Nephron progenitor cell (in vitro differentiated cells): ENCODE results near the gene LRP1B.

Source experiments
- DNase-seq: peaks from one replicate; pipeline ENCODE4 v3.0.0; 2021
- H3K27ac Mint-ChIP-seq: 2 replicates; pipeline ENCODE4 v1.8.0; 2021; ENCODE audit warnings: mild to moderate bottlenecking, moderate library complexity, mixed read lengths
- H3K27me3 Mint-ChIP-seq: 2 replicates; pipeline ENCODE4 v1.8.0; 2021; ENCODE audit warnings: mild to moderate bottlenecking, low read depth, mixed read lengths; ENCODE audit not compliant: poor library complexity
- H3K36me3 Mint-ChIP-seq: 2 replicates; pipeline ENCODE4 v1.8.0; 2021; ENCODE audit warnings: low read depth, mixed read lengths
- H3K4me1 Mint-ChIP-seq: 2 replicates; pipeline ENCODE4 v1.8.0; 2021; ENCODE audit warnings: mixed read lengths
- H3K4me3 Mint-ChIP-seq: 2 replicates; pipeline ENCODE4 v1.8.0; 2021; ENCODE audit warnings: mild to moderate bottlenecking, moderate library complexity, mixed read lengths
- H3K9me3 Mint-ChIP-seq: 2 replicates; pipeline ENCODE4 v1.8.0; 2021; ENCODE audit warnings: mild to moderate bottlenecking, moderate library complexity, mixed read lengths
- TF ChIP-seq, protein P1 (sequence below): fragments of 200-600 bp; sonication (generic); IDR thresholded peaks from 2 replicates; pipeline ENCODE4 v1.5.0; 2021; ENCODE audit warnings: antibody characterized with exemption

Gene LRP1B

DNA sequence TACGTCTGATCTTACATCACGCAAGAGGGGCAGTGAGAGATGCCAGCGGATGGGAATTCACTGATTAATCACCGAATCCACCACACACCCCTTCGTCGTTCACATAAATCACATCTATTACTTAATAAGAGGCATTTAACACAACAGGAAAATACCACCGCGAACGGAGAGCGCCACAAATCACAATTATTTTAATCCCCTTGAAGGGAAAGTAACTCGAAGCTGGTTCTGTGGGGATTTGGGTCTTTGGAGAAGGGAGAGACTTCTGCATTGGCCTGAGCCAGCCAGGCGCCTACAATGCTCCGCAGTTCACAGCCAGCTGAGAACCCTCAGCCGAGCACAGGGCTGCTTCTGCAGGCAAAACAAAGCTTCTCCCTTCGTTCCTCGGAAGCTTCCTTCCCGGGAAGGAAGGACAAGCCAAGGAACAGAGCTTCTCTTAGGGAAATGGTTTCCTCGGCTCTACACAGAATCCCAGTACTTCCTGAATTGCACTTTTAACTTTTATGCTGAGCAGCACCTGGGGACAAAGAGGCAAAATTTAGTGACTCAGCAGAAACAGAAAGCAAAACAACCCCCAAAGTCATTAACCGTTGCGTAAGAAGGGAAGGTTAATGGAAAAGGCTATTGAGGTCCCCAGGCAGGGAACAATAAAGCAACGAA lies at the start of gene LRP1B:
LRP1B (minus strand) TSS at position 7 of the 660 bp plus-strand sequence. CDS start 287 bp downstream, outside the sequence.
- peak; percentile 32 for DNase-seq
- TF ChIP-seq, protein P1, sequence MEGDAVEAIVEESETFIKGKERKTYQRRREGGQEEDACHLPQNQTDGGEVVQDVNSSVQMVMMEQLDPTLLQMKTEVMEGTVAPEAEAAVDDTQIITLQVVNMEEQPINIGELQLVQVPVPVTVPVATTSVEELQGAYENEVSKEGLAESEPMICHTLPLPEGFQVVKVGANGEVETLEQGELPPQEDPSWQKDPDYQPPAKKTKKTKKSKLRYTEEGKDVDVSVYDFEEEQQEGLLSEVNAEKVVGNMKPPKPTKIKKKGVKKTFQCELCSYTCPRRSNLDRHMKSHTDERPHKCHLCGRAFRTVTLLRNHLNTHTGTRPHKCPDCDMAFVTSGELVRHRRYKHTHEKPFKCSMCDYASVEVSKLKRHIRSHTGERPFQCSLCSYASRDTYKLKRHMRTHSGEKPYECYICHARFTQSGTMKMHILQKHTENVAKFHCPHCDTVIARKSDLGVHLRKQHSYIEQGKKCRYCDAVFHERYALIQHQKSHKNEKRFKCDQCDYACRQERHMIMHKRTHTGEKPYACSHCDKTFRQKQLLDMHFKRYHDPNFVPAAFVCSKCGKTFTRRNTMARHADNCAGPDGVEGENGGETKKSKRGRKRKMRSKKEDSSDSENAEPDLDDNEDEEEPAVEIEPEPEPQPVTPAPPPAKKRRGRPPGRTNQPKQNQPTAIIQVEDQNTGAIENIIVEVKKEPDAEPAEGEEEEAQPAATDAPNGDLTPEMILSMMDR: no peak
- Mint-ChIP-seq H3K27me3 (peaks cover 42% of the 10 kb centered on the region), H3K9me3 (no peaks in the 10 kb centered on the region), H3K27ac (peak within 1 kb of the TSS; percentile 47), H3K4me3 (peak within 1 kb of the TSS; percentile 94), H3K36me3 (no peaks in the 10 kb centered on the region), H3K4me1 (peaks cover 23% of the 10 kb centered on the region)

DNA sequence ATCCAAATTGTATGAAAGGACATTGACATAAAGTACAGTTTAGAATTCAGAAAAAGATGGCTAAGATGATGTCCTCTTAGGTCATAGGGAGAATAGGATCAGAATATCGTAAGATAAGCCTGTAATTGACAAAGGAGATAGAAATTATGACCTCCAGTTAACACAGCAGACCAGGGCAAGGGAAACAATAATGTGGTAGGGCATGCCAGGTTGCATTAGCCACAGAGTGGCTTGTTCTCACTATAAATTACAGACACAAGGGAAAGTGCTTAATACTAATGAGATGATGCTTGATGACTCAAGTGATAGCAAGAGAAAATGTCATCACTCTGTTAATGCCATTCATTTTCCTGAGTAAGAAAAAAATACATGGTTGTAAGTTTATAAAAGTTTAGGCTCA lies 48.9 kb upstream of the LRP1B start:
- H3K27ac Mint-ChIP-seq: no peak overlapping the region
- no peak for DNase-seq
- H3K27me3 Mint-ChIP-seq: no peaks in the 10 kb centered on the region
- no peaks in the 10 kb centered on the region for H3K4me1 Mint-ChIP-seq
- TF ChIP-seq, protein P1: no peak
- no peak overlapping the region for H3K4me3 Mint-ChIP-seq
- no peaks in the 10 kb centered on the region for H3K9me3 Mint-ChIP-seq
- H3K36me3 Mint-ChIP-seq: no peaks in the 10 kb centered on the region

DNA sequence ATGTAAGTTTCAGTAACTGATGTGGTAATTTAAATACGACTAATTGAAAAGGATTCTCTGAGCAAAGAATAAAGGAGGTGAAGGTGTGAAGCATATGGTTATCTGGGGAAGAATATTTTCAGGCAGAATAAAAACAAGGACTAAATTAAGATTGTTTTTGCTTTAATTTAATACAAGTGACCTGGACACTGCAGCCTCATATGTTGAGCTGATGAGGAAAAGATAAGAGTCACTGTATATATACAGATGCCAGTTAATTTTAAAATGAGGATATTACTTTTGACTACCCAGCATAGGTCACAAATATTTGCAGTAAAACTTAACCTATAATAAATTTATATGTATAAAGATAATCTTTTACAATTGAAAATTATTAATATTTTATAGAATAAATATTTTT lies 47.8 kb upstream of the LRP1B start:
- H3K9me3 Mint-ChIP-seq: no peaks in the 10 kb centered on the region
- no peaks in the 10 kb centered on the region for H3K36me3 Mint-ChIP-seq
- no peak overlapping the region for H3K4me3 Mint-ChIP-seq
- DNase-seq: no peak
- TF ChIP-seq, protein P1: no peak
- H3K4me1 Mint-ChIP-seq: no peaks in the 10 kb centered on the region
- no peaks in the 10 kb centered on the region for H3K27me3 Mint-ChIP-seq
- no peak overlapping the region for H3K27ac Mint-ChIP-seq

DNA sequence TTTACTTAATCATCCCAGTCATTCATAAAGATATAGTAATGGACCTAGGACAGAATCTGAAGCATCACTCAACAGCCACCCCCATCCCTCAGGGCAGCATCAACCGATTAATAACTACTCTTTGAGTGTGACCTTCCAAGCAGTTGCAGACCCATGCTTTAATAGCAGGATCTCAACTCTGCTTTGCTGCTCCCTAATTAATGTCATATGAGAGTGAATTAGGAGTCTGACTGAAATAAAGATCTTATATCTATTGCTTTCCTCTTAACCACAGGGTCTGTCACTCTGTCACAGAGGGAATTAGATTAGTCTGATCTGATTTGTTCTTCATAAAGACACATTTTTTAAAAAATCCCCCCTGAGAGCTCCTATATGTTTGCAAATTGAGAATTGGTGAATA lies 46.1 kb upstream of the LRP1B start:
- no peaks in the 10 kb centered on the region for H3K9me3 Mint-ChIP-seq
- no peak overlapping the region for H3K27ac Mint-ChIP-seq
- H3K36me3 Mint-ChIP-seq: no peaks in the 10 kb centered on the region
- H3K4me1 Mint-ChIP-seq: no peaks in the 10 kb centered on the region
- peaks cover under 1% of the 10 kb centered on the region for H3K27me3 Mint-ChIP-seq
- DNase-seq: no peak
- TF ChIP-seq, protein P1: no peak
- no peak overlapping the region for H3K4me3 Mint-ChIP-seq

DNA sequence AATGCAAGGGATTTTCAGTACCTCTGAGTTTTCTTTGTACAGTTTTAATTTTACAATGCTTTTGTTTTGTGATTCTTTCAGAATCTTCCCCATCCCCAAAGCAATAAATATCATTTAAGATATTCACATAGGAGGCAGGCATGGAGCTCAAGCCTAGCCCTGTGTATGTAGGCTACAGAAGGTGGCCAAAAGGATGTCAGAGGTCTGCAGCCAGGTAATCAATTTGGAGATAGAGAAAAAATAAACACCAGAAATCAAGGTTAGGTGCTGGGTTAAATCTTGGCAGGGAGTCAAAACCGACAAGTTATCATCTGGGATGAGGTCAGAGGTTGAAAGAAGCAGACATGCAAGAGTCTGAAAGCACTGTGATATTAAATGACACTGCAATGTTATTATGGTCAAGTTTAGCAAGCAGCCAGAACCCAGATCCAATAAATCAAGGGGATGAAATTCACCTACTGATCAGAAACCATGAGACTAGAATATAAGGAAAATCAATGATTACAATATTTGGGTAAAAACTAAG lies 45.1 kb upstream of the LRP1B start:
- DNase-seq: no peak
- TF ChIP-seq, protein P1: no peak

DNA sequence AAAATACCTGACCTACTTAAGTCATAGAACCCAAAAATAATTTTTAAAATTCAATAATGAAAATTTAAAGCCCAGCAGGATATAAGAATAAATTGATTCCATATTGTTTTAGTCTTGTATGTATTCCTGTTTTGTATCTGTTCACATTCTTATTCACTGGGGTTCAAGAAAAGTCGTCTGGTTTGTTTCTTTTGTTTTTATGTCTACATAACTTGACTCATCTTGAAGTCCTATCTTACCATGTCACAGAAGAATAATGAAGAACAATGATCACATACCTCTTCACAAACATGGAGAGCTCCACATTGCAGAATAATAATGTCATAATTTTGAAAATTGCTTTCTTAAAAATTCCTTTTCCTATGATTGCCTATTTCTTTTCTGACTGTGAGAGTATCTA lies 43.4 kb upstream of the LRP1B start:
- H3K4me1 Mint-ChIP-seq: no peaks in the 10 kb centered on the region
- TF ChIP-seq, protein P1: no peak
- H3K9me3 Mint-ChIP-seq: no peaks in the 10 kb centered on the region

More for the DNA sequence above, 45.1 kb upstream of the LRP1B start:
- H3K4me1 Mint-ChIP-seq: no peaks in the 10 kb centered on the region
- H3K27ac Mint-ChIP-seq: no peak overlapping the region
- H3K27me3 Mint-ChIP-seq: peaks cover 4% of the 10 kb centered on the region
- H3K36me3 Mint-ChIP-seq: no peaks in the 10 kb centered on the region
- H3K4me3 Mint-ChIP-seq: no peak overlapping the region
- H3K9me3 Mint-ChIP-seq: no peaks in the 10 kb centered on the region

More for the DNA sequence above, 43.4 kb upstream of the LRP1B start:
- H3K27ac Mint-ChIP-seq: no peak overlapping the region
- DNase-seq: no peak
- H3K27me3 Mint-ChIP-seq: peaks cover 4% of the 10 kb centered on the region
- H3K36me3 Mint-ChIP-seq: no peaks in the 10 kb centered on the region
- no peak overlapping the region for H3K4me3 Mint-ChIP-seq
